Neural progenitor cell (in vitro differentiated cells): ENCODE data around the gene TBX21. TPM values are rescaled to one million over a fixed set of nuclear protein-coding genes. Genes with fewer than 3 reads are reported as not detected.

Source experiments
- DNase-seq: peaks from one replicate; pipeline ENCODE4 v3.0.0-alpha.2; 2016; ENCODE audit warnings: low spot score
- H2AFZ ChIP-seq: fragments of 200-600 bp; sonication (generic); replicated peaks from 2 replicates; pipeline ENCODE4 v1.6.1; 2016; ENCODE audit warnings: antibody characterized with exemption
- H3F3A ChIP-seq: fragments of 200-600 bp; sonication (generic); 2 replicates; pipeline ENCODE4 v1.6.1; 2016; ENCODE audit warnings: antibody characterized with exemption, low read depth
- H3K27ac ChIP-seq: fragments of 200-600 bp; sonication (generic); 2 replicates; pipeline ENCODE4 v1.5.1; 2016; ENCODE audit warnings: mild to moderate bottlenecking
- H3K27me3 ChIP-seq: fragments of 200-600 bp; sonication (generic); 2 replicates; pipeline ENCODE4 v1.6.1; 2016; ENCODE audit warnings: mild to moderate bottlenecking, moderate library complexity
- H3K36me3 ChIP-seq: fragments of 200-600 bp; sonication (generic); 2 replicates; pipeline ENCODE4 v1.5.1; 2016
- H3K4me1 ChIP-seq: fragments of 200-600 bp; sonication (generic); 2 replicates; pipeline ENCODE4 v1.6.1; 2016; ENCODE audit warnings: mixed run types
- H3K4me2 ChIP-seq: fragments of 200-600 bp; sonication (generic); 2 replicates; pipeline ENCODE4 v1.6.1; 2016
- H3K4me3 ChIP-seq: fragments of 200-600 bp; sonication (generic); 2 replicates; pipeline ENCODE4 v1.5.1; 2016
- H3K79me2 ChIP-seq: fragments of 200-600 bp; sonication (generic); 2 replicates; pipeline ENCODE4 v1.6.1; 2016; ENCODE audit warnings: low read depth
- H3K9ac ChIP-seq: fragments of 200-600 bp; sonication (generic); 2 replicates; pipeline ENCODE4 v1.6.1; 2016
- H3K9me3 ChIP-seq: fragments of 200-600 bp; sonication (generic); 2 replicates; pipeline ENCODE4 v1.5.1; 2016; ENCODE audit warnings: low read depth
- H4K20me1 ChIP-seq: fragments of 200-600 bp; sonication (generic); 2 replicates; pipeline ENCODE4 v1.6.1; 2016; ENCODE audit warnings: low read depth
- H3K27ac Mint-ChIP-seq: 3 replicates; pipeline ENCODE4 v1.8.0; 2021; ENCODE audit warnings: mixed read lengths
- H3K27me3 Mint-ChIP-seq: 2 replicates; pipeline ENCODE4 v1.8.0; 2022; ENCODE audit warnings: low read depth, mild to moderate bottlenecking, inconsistent platforms, moderate library complexity, mixed read lengths; ENCODE audit not compliant: insufficient read depth
- H3K36me3 Mint-ChIP-seq: 3 replicates; pipeline ENCODE4 v1.8.0; 2021; ENCODE audit warnings: mixed read lengths
- H3K4me1 Mint-ChIP-seq: 3 replicates; pipeline ENCODE4 v1.8.0; 2021; ENCODE audit warnings: mixed read lengths
- H3K4me3 Mint-ChIP-seq: 3 replicates; pipeline ENCODE4 v1.8.0; 2021; ENCODE audit warnings: mild to moderate bottlenecking, moderate library complexity, mixed read lengths
- H3K9me3 Mint-ChIP-seq: 3 replicates; pipeline ENCODE4 v1.8.0; 2020; ENCODE audit warnings: mixed read lengths
- CTCF ChIP-seq: fragments of 200-600 bp; sonication (generic); IDR thresholded peaks from 2 replicates; pipeline ENCODE4 v1.5.1; 2017; ENCODE audit warnings: antibody characterized with exemption, mild to moderate bottlenecking
- EZH2 ChIP-seq: fragments of 200-600 bp; sonication (generic); IDR thresholded peaks from 2 replicates; pipeline ENCODE4 v1.6.1; 2017; ENCODE audit warnings: antibody characterized with exemption, mild to moderate bottlenecking, moderate library complexity
- EZH2phosphoT487 ChIP-seq: fragments of 200-600 bp; sonication (generic); IDR thresholded peaks from 2 replicates; pipeline ENCODE4 v1.6.1; 2017; ENCODE audit warnings: antibody characterized with exemption
- total RNA-seq: library from RNA; depleted of rRNA; stranded (reverse); fragments of >200 nt; gene quantifications from 2 replicates; pipeline ENCODE4 v1.2.3, GENCODE V29; 2015; ENCODE audit warnings: low replicate concordance

The TBX21 gene
- total RNA-seq, 1 donor from 2014 or later: not detected

DNA sequence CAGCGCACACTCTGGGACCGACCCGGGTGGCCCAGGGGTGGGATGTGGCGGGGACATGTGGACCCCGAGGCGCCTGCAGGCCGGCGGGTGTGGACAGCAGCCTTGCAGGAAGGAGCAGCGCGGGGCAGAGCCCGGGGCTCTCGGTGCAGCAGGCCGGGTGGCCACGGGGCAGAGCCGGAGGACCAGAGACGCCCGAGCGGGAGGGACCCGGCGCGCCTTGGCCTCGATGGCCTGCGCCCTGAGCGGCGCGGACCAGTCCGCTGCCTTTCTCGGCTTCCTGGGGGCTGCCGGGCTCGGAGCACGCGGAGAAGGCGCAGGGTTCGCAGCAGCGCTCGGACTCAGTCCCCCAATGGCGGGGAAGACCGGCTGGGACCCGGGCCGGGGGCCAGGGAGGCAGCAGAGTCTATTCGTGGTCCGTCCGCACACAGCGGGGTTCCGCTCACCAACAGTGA lies 45.2 kb downstream of the TBX21 start:
- H3K4me1 ChIP-seq: no peaks in the 10 kb centered on the region
- TF ChIP-seq EZH2phosphoT487: no peak
- no peak for TF ChIP-seq CTCF
- no peak for TF ChIP-seq EZH2
- Mint-ChIP-seq H3K9me3 (peaks cover 2% of the 10 kb centered on the region), H3K27ac (no peak overlapping the region), H3K4me1 (no peaks in the 10 kb centered on the region), H3K36me3 (no peaks in the 10 kb centered on the region), H3K4me3 (no peak overlapping the region), H3K27me3 (peaks cover 30% of the 10 kb centered on the region)
- H4K20me1 ChIP-seq: no peaks in the 10 kb centered on the region
- H3K4me3 ChIP-seq: no peak overlapping the region
- H3K36me3 ChIP-seq: no peaks in the 10 kb centered on the region
- H2AFZ ChIP-seq: no peak overlapping the region
- no peaks in the 10 kb centered on the region for H3K9me3 ChIP-seq
- H3K27me3 ChIP-seq: peaks cover 51% of the 10 kb centered on the region
- no peaks in the 10 kb centered on the region for H3F3A ChIP-seq
- H3K9ac ChIP-seq: no peak overlapping the region
- H3K4me2 ChIP-seq: no peak overlapping the region
- H3K27ac ChIP-seq: no peak overlapping the region
- DNase-seq: no peak
- H3K79me2 ChIP-seq: no peaks in the 10 kb centered on the region

DNA sequence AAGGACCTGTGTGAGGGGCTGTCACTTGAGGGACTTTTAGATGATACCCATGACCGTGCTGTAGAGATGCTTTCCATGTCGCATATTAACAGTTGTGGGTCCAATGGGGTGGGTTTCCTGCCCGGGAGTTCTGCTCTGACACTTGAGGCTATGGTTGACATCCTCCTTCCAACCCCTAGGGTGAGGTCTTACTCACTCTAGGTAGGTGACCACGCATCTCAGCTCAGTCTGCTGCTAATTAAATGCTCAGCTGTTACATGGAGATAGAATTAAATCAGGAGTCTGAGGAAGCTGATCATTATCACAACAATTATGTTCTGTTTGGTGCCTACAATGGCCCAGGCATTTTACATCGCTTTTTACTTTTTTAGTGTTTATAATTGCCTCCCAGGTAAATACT lies 48.4 kb downstream of the TBX21 start:
- peaks cover 7% of the 10 kb centered on the region for H4K20me1 ChIP-seq
- Mint-ChIP-seq H3K4me1 (no peaks in the 10 kb centered on the region), H3K27ac (no peak overlapping the region), H3K4me3 (no peak overlapping the region), H3K36me3 (no peaks in the 10 kb centered on the region), H3K9me3 (no peaks in the 10 kb centered on the region), H3K27me3 (peaks cover 25% of the 10 kb centered on the region)
- no peak overlapping the region for H3K4me3 ChIP-seq
- H3K79me2 ChIP-seq: no peaks in the 10 kb centered on the region
- TF ChIP-seq CTCF: no peak
- TF ChIP-seq EZH2phosphoT487: no peak
- no peak for TF ChIP-seq EZH2
- H3K9ac ChIP-seq: no peak overlapping the region
- no peaks in the 10 kb centered on the region for H3K9me3 ChIP-seq
- H3K36me3 ChIP-seq: no peaks in the 10 kb centered on the region
- no peak for DNase-seq
- H3K27me3 ChIP-seq: peaks cover 44% of the 10 kb centered on the region
- H3F3A ChIP-seq: peaks cover 3% of the 10 kb centered on the region
- H3K4me2 ChIP-seq: no peak overlapping the region
- no peaks in the 10 kb centered on the region for H3K4me1 ChIP-seq
- H2AFZ ChIP-seq: no peak overlapping the region
- no peak overlapping the region for H3K27ac ChIP-seq

DNA sequence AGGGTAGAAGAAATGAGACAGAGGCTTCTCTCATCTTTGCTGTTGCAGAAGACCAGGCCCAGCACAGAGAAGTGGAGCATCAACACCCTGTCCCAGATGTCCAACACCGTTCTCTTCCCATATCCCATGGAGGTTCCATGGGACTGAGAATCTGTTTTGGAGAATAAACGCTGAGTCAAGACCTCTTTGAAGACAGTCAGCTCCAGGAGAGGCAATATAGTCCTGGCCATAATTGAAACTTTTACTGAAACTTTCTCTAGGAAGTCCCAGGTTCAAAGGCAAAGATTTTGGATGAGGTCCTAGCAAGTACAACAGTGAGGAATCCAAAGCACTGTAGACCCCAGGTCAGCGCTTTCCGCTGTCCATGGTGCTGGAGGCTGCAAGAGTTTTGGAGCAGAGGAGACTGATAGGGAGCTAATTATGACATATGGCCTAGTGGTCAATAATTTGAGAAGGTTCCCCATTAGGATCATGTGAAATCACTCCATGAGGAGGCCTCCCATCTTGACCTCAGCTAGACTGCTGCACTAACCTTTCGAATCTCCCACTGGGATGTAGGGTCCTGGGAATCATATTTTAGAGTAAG lies 52.6 kb downstream of the TBX21 start:
- DNase-seq: peak; percentile 80
- Histone ChIP-seq H3K27me3 (peaks cover 87% of the 10 kb centered on the region), H3F3A (peaks cover 16% of the 10 kb centered on the region), H2AFZ (no peak overlapping the region), H3K79me2 (no peaks in the 10 kb centered on the region), H3K4me1 (no peaks in the 10 kb centered on the region), H3K27ac (no peak overlapping the region), H3K4me3 (no peak overlapping the region), H3K9me3 (no peaks in the 10 kb centered on the region), H3K36me3 (no peaks in the 10 kb centered on the region), H3K9ac (no peak overlapping the region), H4K20me1 (peaks cover 18% of the 10 kb centered on the region), H3K4me2 (no peak overlapping the region)
- H3K27ac Mint-ChIP-seq: no peak overlapping the region
- peaks cover 1% of the 10 kb centered on the region for H3K36me3 Mint-ChIP-seq
- no peak overlapping the region for H3K4me3 Mint-ChIP-seq
- H3K27me3 Mint-ChIP-seq: peaks cover 43% of the 10 kb centered on the region
- H3K4me1 Mint-ChIP-seq: peaks cover 2% of the 10 kb centered on the region
- TF ChIP-seq EZH2phosphoT487 (no peak), EZH2 (no peak), CTCF (no peak)
- peaks cover 3% of the 10 kb centered on the region for H3K9me3 Mint-ChIP-seq
